Panc1 (cell line): ENCODE measurements around the gene ACTL6A.

Experiments
- POLR2AphosphoS5 ChIP-seq: IDR thresholded peaks from 2 replicates; pipeline ENCODE4 v1.6.1; 2012; ENCODE audit warnings: mild to moderate bottlenecking, low read depth, low read length, moderate library complexity
- SIN3A ChIP-seq: IDR thresholded peaks from 2 replicates; pipeline ENCODE4 v1.6.1; 2012; ENCODE audit warnings: low read depth, mild to moderate bottlenecking, low read length, moderate library complexity, borderline replicate concordance; ENCODE audit not compliant: insufficient read depth
- TF ChIP-seq, protein P1 (sequence below): fragments of 450-650 bp; IDR thresholded peaks from 2 replicates; pipeline ENCODE4 v1.5.1; 2017; ENCODE audit warnings: mild to moderate bottlenecking
- TF ChIP-seq, protein P2 (sequence below), 2 experiments: IDR thresholded peaks; 2 replicates each; pipeline ENCODE4 v1.6.1; 2011 to 2012; ENCODE audit warnings: low read depth in 2 of 2, control low read depth in 1 of 2, low read length in 1 of 2, mild to moderate bottlenecking in 1 of 2, moderate library complexity in 1 of 2; ENCODE audit not compliant: insufficient read depth in 1 of 2

DNA sequence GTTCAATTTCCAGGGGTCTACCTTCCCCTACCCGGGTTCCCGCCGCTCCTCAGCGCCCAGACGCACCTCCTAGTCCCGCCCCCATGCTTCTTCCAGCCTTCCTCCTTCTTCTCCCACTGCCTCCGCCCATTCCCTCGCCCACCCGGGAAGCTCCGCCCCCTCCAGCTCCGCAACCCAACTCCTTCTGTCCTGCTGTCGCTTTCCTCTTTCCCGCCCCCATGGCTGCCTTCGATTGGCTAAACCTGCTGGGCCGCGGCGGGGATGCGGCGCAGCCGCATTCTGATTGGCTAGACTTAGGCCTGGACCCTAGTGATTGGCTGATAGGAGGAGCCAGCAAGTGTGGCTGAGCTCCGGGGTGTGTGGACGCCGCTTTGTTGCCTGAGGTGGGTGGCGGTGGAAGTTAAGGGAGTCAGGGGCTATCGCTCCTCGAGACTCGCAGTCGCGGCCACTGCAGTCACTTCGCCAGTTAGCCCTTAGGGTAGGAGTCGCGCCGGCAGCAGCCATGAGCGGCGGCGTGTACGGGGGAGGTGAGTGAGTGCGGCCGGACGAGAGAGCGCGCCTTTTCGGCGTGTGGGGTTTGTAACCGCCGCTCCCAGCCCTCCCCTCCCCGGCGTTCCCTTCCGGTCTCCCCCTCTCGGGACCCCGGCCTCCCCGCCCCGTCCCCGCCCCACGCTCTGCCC is at the start of gene ACTL6A:
- TF ChIP-seq, protein P1, sequence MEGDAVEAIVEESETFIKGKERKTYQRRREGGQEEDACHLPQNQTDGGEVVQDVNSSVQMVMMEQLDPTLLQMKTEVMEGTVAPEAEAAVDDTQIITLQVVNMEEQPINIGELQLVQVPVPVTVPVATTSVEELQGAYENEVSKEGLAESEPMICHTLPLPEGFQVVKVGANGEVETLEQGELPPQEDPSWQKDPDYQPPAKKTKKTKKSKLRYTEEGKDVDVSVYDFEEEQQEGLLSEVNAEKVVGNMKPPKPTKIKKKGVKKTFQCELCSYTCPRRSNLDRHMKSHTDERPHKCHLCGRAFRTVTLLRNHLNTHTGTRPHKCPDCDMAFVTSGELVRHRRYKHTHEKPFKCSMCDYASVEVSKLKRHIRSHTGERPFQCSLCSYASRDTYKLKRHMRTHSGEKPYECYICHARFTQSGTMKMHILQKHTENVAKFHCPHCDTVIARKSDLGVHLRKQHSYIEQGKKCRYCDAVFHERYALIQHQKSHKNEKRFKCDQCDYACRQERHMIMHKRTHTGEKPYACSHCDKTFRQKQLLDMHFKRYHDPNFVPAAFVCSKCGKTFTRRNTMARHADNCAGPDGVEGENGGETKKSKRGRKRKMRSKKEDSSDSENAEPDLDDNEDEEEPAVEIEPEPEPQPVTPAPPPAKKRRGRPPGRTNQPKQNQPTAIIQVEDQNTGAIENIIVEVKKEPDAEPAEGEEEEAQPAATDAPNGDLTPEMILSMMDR: no peak
- TF ChIP-seq POLR2AphosphoS5 (peak; percentile 95), SIN3A (peak; percentile 91; the same call in 1 of the 2 replicates)
- TF ChIP-seq, protein P2, sequence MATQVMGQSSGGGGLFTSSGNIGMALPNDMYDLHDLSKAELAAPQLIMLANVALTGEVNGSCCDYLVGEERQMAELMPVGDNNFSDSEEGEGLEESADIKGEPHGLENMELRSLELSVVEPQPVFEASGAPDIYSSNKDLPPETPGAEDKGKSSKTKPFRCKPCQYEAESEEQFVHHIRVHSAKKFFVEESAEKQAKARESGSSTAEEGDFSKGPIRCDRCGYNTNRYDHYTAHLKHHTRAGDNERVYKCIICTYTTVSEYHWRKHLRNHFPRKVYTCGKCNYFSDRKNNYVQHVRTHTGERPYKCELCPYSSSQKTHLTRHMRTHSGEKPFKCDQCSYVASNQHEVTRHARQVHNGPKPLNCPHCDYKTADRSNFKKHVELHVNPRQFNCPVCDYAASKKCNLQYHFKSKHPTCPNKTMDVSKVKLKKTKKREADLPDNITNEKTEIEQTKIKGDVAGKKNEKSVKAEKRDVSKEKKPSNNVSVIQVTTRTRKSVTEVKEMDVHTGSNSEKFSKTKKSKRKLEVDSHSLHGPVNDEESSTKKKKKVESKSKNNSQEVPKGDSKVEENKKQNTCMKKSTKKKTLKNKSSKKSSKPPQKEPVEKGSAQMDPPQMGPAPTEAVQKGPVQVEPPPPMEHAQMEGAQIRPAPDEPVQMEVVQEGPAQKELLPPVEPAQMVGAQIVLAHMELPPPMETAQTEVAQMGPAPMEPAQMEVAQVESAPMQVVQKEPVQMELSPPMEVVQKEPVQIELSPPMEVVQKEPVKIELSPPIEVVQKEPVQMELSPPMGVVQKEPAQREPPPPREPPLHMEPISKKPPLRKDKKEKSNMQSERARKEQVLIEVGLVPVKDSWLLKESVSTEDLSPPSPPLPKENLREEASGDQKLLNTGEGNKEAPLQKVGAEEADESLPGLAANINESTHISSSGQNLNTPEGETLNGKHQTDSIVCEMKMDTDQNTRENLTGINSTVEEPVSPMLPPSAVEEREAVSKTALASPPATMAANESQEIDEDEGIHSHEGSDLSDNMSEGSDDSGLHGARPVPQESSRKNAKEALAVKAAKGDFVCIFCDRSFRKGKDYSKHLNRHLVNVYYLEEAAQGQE (IDR thresholded peaks at IDR 0.05; ENCODE audit: insufficient read depth in 1 of 2, low read depth in 2 of 2, low read length in 1 of 2): no peak
